ENCODE data around the gene VAT1.
"Not testable (repeated sequence)": the region's sequence is repeated elsewhere in the genome, so short reads cannot be mapped to it uniquely, and the experiment has no call there.

Gene VAT1

GRCh38 chr17:43010667-43011308, 11.4 kb downstream of the VAT1 start:
- DNase-seq (ENCODE audit: low read depth in 1 of 2, low spot score in 1 of 2), result no peak

- peak; percentile 69 to 83 for DNase-seq (ENCODE audit: low read depth in 1 of 2, low spot score in 1 of 2)
Observed at GRCh38 chr17:43006639-43007551, 15.3 kb downstream of the VAT1 start, which contains the start of gene IFI35. TSS of gene IFI35 (plus strand) at chr17:43006784. CDS start at chr17:43006948, 164 bp downstream.

GRCh38 chr17:43003542-43004172, 18.5 kb downstream of the VAT1 start:
- no peak for DNase-seq (ENCODE audit: low read depth in 1 of 2, low spot score in 1 of 2)

- DNase-seq (ENCODE audit: low read depth in 1 of 2, low spot score in 1 of 2), result not testable (repeated sequence)
Observed at GRCh38 chr17:43000894-43001293, 21.3 kb downstream of the VAT1 start.

GRCh38 chr17:42999003-42999525, 23.1 kb downstream of the VAT1 start:
- DNase-seq (ENCODE audit: low read depth in 1 of 2, low spot score in 1 of 2), result no peak

- DNase-seq (ENCODE audit: low read depth in 1 of 2, low spot score in 1 of 2), result peak; percentile 95 to 96
Observed at GRCh38 chr17:42997984-42998938, 23.9 kb downstream of the VAT1 start, which contains the start of gene RPL27. TSS of gene RPL27 (plus strand) at chr17:42998419. CDS start at chr17:42998751, 332 bp downstream.

GRCh38 chr17:42997390-42997983, 24.7 kb downstream of the VAT1 start:
- no peak for DNase-seq (ENCODE audit: low read depth in 1 of 2, low spot score in 1 of 2)

- DNase-seq (ENCODE audit: low read depth in 1 of 2, low spot score in 1 of 2), result not testable (repeated sequence)
Observed at GRCh38 chr17:42993913-42994312, 28.3 kb downstream of the VAT1 start.

GRCh38 chr17:42992872-42993271, 29.3 kb downstream of the VAT1 start:
- no peak for DNase-seq (ENCODE audit: low read depth in 1 of 2, low spot score in 1 of 2)

GRCh38 chr17:42991471-42991870, 30.7 kb downstream of the VAT1 start:
- no peak for DNase-seq (ENCODE audit: low read depth in 1 of 2, low spot score in 1 of 2)

- DNase-seq (ENCODE audit: low read depth in 1 of 2, low spot score in 1 of 2), result no peak
Observed at GRCh38 chr17:42989726-42990652, 32.2 kb downstream of the VAT1 start.

- no peak for DNase-seq (ENCODE audit: low read depth in 1 of 2, low spot score in 1 of 2)
Observed at GRCh38 chr17:42989141-42989540, 33.0 kb downstream of the VAT1 start.

- no peak for DNase-seq (ENCODE audit: low read depth in 1 of 2, low spot score in 1 of 2)
Observed at GRCh38 chr17:42985225-42985624, 37.0 kb downstream of the VAT1 start.

- no peak for DNase-seq (ENCODE audit: low read depth in 1 of 2, low spot score in 1 of 2)
Observed at GRCh38 chr17:42982266-42982665, 39.9 kb downstream of the VAT1 start.

- peak; percentile 37 to 58 for DNase-seq (ENCODE audit: low read depth in 1 of 2, low spot score in 1 of 2)
Observed at GRCh38 chr17:42980766-42981397, 41.3 kb downstream of the VAT1 start.

- DNase-seq (ENCODE audit: low read depth in 1 of 2, low spot score in 1 of 2), result peak; percentile 79 to 90
Observed at GRCh38 chr17:42980274-42980765, 41.9 kb downstream of the VAT1 start, which contains the start of gene RUNDC1. TSS of gene RUNDC1 (plus strand) at chr17:42980565. CDS start at chr17:42980577, 12 bp downstream.

- DNase-seq (ENCODE audit: low read depth in 1 of 2, low spot score in 1 of 2), result no peak
Observed at GRCh38 chr17:42979511-42980273, 42.5 kb downstream of the VAT1 start, which contains the start of gene PTGES3L. TSS of gene PTGES3L (minus strand) at chr17:42980080. CDS start at chr17:42980053, 27 bp downstream.

Measured in activated CD4-positive, alpha-beta T cell treated with anti-CD3 and anti-CD28 coated beads, Interleukin-2, amount 50 U/mL, for 24 hours (primary cell).